Measurements from ENCODE around the gene COL3A1.

GRCh38 chr2:188949046-188949818, 24.9 kb upstream of the COL3A1 start:
- TF ChIP-seq CTCF (IDR thresholded peaks at IDR 0.05; ENCODE audit: poor library complexity) (no peak), EZH2 (IDR thresholded peaks at IDR 0.05; ENCODE audit: borderline replicate concordance) (no peak)

Data from hepatocyte (in vitro differentiated cells).